Testis (tissue), 2 donors: Measurements from ENCODE around the gene APPBP2.

Source experiments
- CTCF ChIP-seq, 3 experiments: fragments of 450-650 bp in 2 of 3; fragments of 200-600 bp in 1 of 3; sonication (generic) in 1 of 3; IDR thresholded peaks; one replicate each; pipeline ENCODE4 v1.5.1; 2016 to 2019; ENCODE audit warnings: antibody characterized with exemption in 3 of 3, mild to moderate bottlenecking in 2 of 3, moderate library complexity in 1 of 3
- POLR2A ChIP-seq: fragments of 450-650 bp; IDR thresholded peaks from one replicate; pipeline ENCODE4 v1.6.1; 2017; ENCODE audit warnings: antibody characterized with exemption, mild to moderate bottlenecking, moderate library complexity

- no peak for TF ChIP-seq CTCF (IDR thresholded peaks at IDR 0.05)
- no peak for TF ChIP-seq POLR2A
Observed at GRCh38 chr17:60443713-60444112, 82.3 kb downstream of the APPBP2 start.
